Stimulated activated CD4-positive, alpha-beta T cell treated with anti-CD3 and anti-CD28 coated beads, Interleukin-4, amount 100 ng/mL, for 1 hour (primary cell): ENCODE measurements around the gene LRIT2.

Experiments used
- DNase-seq: peaks from one replicate; pipeline ENCODE4 v3.0.0-alpha.2; 2020

Gene LRIT2

GRCh38 chr10:84238909-84239308 is 13.6 kb upstream of the LRIT2 start:
- DNase-seq, result no peak

GRCh38 chr10:84237199-84238051 is 12.1 kb upstream of the LRIT2 start:
- DNase-seq, result no peak

- no peak for DNase-seq
These were observed 11.5 kb upstream of the LRIT2 start for GRCh38 chr10:84236807-84237198.

- no peak for DNase-seq
These were observed 9.8 kb upstream of the LRIT2 start for GRCh38 chr10:84235096-84235495.

- DNase-seq, result no peak
These were observed 9.1 kb upstream of the LRIT2 start for GRCh38 chr10:84234479-84234878.

- DNase-seq, result no peak
These were observed 8.6 kb upstream of the LRIT2 start for GRCh38 chr10:84233940-84234339.

- DNase-seq, result no peak
These were observed 7.0 kb upstream of the LRIT2 start for GRCh38 chr10:84232376-84232775.

GRCh38 chr10:84230359-84230758 is 5.0 kb upstream of the LRIT2 start:
- no peak for DNase-seq

- no peak for DNase-seq
These were observed 2.5 kb upstream of the LRIT2 start for GRCh38 chr10:84227810-84228209.

- no peak for DNase-seq
These were observed 1.3 kb upstream of the LRIT2 start for GRCh38 chr10:84226616-84227015.

GRCh38 chr10:84224411-84225028 is 824 bp downstream of the LRIT2 start:
- DNase-seq, result no peak

- no peak for DNase-seq
These were observed 3.4 kb downstream of the LRIT2 start for GRCh38 chr10:84221916-84222315.

- DNase-seq, result no peak
These were observed 7.6 kb downstream of the LRIT2 start for GRCh38 chr10:84217746-84218145.

GRCh38 chr10:84216834-84217233 is 8.5 kb downstream of the LRIT2 start:
- no peak for DNase-seq

GRCh38 chr10:84214612-84215235 is 10.6 kb downstream of the LRIT2 start:
- DNase-seq, result no peak

GRCh38 chr10:84214046-84214572 is 11.2 kb downstream of the LRIT2 start:
- DNase-seq, result no peak

GRCh38 chr10:84213076-84213475 is 12.3 kb downstream of the LRIT2 start:
- no peak for DNase-seq

- DNase-seq, result no peak
These were observed 13.3 kb downstream of the LRIT2 start for GRCh38 chr10:84212014-84212413.

- DNase-seq, result no peak
These were observed 13.8 kb downstream of the LRIT2 start for GRCh38 chr10:84211566-84211965.

- DNase-seq, result no peak
These were observed 17.3 kb downstream of the LRIT2 start for GRCh38 chr10:84208023-84208422.

GRCh38 chr10:84205853-84206525 is 19.4 kb downstream of the LRIT2 start:
- DNase-seq, result no peak

- DNase-seq, result peak; percentile 61
These were observed 20.1 kb downstream of the LRIT2 start for GRCh38 chr10:84205049-84205852.
